NK-92 (cell line): ENCODE data around the gene FHIT.

ENCODE experiments used
- DNase-seq: peaks from one replicate; lab custom pipeline; 2025; ENCODE audit not compliant: unreplicated experiment; lab: John Stamatoyannopoulos, UW

The FHIT gene

GRCh38 chr3:60030982-60031381 is 1220.3 kb downstream of the FHIT start:
- DNase-seq = no peak

DNA sequence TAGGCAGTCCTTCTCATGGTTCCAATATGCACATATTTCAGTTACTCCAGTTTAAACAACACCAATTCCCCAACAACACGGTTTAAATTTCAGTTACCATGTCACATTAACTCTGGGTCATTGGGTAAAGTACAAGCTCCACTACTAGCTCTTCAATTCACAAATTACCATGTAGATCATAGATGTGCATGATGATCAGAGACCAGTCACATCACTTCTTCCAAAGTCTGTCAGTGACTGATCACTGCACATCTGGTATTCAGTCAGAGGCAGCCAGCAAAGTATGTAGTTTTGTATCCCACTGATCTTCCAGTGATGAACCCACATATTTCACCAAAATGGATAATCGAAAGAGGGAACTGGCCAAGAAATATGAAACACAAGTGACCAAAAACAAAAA is 1223.0 kb downstream of the FHIT start:
- no peak for DNase-seq

GRCh38 chr3:60027335-60027734 is 1223.9 kb downstream of the FHIT start:
- DNase-seq = no peak

DNA sequence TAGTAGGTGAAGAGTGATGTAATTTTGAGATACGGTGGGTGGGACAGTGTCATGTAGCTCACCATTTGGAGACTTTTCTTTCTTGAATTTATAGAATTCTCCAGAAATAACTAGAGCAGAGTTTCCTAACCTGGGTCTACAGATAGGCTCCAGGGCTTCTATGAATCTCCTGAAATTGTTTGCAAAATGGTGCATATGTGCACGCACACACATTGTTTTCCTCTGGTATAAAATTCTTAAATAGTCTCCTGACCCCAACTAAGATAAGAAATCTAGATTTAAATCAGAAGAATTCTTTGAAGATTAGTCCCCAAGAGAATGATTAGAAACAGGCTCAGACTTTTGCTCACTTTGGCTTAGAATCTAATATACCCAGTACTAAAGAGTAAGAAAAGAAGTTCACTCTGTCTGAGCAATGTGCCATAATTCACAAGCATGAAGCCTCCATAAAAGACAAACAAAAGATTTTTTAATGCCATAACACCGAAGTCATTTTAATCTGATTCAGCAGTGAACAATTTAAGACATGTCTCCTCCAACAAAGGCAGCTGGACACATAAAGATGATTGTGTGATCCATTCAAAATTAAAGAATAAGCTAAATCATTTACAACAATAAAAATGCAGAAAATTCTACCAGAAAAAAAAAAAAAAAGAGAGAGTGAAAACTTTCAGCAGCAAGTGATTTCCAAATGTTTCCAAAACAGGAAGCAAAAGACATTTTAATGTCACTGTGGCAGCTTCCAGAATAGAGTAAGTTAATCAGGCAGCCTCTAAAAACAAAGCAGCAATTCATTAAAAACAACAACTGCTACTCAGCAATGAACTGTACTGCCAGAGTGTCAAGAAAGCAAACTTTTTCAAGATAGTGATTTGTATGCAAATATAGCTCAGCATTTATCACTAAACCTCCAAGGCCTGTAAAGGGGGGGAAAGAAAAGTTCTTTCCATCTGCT is 1225.9 kb downstream of the FHIT start:
- no peak for DNase-seq

DNA sequence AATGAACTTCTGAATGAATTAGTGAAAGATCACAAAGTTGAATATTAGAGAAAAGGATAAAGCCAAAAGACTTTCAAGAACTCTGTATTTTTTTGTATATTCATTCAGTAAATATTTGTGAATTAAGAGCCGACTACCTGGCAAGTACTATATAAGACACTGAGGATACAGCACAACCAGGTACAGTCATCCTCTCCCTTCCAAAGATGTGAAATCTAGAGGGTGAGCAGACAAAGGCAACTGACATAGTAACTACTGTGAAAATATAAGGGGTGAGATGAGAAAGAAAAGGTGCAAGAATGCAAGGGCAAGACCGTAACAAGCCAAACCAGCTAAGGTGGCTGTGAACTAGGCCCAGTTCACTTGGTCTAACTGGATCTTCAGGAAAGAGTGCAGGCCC is 1226.9 kb downstream of the FHIT start:
- DNase-seq = no peak

- DNase-seq = no peak
These were observed 1228.1 kb downstream of the FHIT start for GRCh38 chr3:60023189-60023588.

GRCh38 chr3:60017631-60018030 is 1233.6 kb downstream of the FHIT start:
- no peak for DNase-seq

GRCh38 chr3:60015032-60015705 is 1236.1 kb downstream of the FHIT start:
- no peak for DNase-seq

DNA sequence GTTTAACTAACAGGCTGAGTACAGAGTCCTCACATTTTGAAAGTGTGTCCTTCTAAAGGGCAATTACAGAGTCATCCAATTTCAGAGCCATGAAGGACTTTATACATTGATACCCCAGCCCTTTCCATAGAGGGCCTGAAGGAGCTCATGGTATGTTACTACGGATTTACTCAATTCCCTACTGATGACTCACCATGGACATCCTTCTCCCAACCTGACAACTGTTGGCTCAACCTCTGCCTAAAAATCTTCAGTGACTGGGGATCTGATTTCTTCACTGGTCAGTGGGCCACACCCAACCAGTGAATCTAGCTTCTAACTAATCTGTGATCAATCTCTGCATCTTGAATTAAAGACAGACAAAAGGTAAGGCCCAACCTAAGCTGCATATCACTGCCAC is 1238.0 kb downstream of the FHIT start:
- no peak for DNase-seq

DNA sequence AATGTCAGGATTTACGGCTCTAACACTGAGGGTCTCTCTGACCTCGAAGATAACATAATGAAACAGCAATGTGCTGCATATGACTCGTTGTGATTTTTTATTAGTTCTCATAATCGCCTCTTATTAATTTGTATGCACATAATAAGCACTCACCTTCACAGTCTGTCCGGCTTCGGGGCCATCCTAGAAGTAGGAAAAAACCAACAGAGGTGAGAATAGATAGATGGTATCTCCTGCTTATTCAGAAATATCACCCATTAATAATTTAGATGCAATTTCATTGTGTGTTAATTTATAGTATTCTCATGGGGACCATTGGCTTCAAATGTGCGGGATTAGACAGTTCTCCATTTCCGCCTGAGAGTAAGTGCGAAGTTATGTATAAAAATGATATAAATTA is 1240.0 kb downstream of the FHIT start:
- no peak for DNase-seq

GRCh38 chr3:60010781-60011180 is 1240.5 kb downstream of the FHIT start:
- no peak for DNase-seq

GRCh38 chr3:60009931-60010478 is 1241.2 kb downstream of the FHIT start:
- no peak for DNase-seq

- no peak for DNase-seq
These were observed 1249.9 kb downstream of the FHIT start for GRCh38 chr3:60001369-60001768.

- DNase-seq = no peak
These were observed 1250.7 kb downstream of the FHIT start for GRCh38 chr3:60000311-60001105.

- DNase-seq = no peak
These were observed 1253.2 kb downstream of the FHIT start for GRCh38 chr3:59998058-59998457.

DNA sequence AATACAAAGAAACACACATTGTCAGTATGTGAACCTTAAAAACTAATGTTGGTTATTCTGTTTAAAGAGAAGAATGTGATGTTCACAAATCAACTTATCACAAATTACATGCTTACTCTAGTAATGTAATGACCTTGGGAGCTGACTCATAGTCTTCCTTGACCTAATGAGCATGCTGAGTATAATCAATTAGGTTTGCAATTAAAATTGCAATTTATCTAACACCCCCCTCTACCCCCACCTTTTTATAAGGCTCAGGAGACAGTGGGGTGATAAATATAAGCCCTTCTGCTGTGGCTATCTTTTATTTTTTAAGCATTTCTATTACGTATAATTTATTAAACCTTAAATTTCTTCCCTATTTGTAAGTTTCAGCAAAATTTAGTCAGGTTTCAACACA is 1253.7 kb downstream of the FHIT start:
- DNase-seq = no peak

DNA sequence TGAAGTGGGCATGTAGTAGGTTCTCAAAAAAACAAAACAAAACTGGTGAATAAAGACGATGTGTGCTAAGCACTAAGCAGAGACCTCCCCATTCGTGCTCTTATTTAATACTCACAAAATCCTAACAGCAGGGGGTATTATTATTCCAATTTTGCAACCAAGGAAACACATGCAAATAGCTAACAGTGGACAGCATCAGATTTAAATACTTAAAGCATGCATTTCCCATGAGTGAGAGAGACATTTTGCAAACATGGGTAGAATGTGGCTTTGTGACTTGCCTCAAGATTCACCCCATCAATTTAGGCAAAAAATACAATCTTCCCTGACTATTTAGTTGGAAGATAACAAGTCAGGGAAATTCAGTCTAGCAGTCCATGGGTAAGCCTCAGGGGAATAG is 1255.2 kb downstream of the FHIT start:
- DNase-seq = no peak

DNA sequence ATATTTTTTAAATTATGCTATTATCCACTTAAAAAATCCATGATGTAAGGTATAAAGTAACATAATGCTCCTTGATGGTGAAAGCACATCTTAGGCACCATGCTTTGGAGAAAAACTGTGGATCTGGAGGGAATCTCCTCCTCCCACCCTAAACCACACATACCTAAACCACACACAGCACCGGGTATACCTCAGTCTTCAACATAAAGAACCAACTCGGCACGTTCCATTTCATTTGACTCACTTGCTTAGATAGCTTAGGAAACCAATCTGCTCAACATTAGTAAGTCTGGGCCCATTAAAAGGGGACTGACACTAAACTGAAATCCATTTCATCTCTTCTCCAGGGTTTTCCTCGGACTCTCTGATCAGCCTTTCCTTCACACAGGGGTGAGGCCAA is 1255.7 kb downstream of the FHIT start:
- no peak for DNase-seq

DNA sequence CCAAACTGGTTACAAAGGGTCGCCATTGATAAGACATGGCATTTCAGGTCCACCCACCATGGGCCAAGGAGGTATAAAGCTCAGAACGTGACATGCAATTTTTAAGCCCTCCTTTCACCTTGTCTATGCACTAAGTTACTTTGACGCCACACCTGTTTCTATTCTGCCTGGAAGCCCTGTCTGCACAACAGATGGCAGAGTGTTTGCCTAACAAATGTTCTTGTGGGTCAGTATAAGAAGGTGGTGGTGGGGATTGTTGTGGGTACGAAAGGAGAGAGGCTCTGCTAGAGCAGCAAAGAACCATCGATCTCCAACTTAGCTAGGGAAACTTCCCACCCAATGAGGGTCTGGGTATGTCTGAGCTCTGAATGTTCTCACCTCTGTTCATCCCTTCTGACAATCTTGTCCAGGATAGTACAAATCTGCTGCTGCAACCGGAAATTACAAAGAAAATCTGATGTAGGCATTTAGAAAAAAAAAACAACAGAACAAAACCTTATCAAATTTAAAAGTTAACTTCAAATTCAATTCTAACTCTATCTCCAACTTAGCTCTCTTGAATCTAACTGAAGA is 1256.4 kb downstream of the FHIT start:
- no peak for DNase-seq

- no peak for DNase-seq
These were observed 1258.7 kb downstream of the FHIT start for GRCh38 chr3:59992578-59992977.

DNA sequence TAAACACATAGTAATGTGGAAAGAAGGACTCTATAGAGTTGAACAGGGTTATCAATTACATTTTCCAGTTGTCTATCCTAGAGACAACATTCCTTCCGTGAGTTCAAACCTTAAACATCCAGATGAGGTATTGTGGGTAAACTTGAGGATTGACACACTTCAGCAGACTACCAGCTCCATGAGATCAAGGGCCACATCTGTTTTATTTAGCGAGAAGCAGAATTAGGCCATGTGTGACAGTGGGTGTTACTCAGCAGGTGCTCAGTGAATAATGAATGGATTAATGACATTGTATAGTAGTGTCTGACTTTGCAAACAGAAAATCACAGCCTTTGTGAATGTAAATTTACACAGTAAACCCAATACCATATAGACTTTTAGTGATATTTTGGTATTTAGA is 1260.3 kb downstream of the FHIT start:
- no peak for DNase-seq
